ENCODE data around the gene ELF2.

DNA sequence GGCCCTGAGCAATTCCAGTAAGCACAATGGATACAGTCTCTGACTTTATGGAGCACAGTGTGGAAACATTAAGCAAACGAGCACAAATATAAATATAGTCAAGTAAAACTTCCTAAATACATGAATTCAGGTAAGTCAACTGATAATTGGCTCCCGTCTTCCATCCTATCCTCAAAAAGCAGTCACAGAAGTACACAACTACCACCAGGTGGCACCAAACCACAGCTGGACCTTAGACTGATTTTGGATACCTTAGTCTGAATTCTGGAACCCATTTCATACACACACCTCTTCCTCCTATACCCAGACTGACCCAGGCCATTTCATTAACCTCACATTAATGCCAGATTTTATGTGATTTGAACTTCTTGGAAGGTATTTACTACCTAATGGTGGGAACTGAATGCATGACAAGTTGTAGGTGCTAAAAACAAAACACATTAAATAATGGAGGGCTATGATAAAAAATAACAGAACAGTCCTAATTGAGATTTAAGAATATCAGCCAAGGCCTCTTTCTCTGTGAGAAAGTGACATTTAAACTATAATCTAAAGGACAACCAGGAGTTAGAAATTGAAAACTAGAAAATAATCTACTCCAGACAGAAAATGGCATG, 77.5 kb downstream of the ELF2 start:
- TF ChIP-seq, protein P1, sequence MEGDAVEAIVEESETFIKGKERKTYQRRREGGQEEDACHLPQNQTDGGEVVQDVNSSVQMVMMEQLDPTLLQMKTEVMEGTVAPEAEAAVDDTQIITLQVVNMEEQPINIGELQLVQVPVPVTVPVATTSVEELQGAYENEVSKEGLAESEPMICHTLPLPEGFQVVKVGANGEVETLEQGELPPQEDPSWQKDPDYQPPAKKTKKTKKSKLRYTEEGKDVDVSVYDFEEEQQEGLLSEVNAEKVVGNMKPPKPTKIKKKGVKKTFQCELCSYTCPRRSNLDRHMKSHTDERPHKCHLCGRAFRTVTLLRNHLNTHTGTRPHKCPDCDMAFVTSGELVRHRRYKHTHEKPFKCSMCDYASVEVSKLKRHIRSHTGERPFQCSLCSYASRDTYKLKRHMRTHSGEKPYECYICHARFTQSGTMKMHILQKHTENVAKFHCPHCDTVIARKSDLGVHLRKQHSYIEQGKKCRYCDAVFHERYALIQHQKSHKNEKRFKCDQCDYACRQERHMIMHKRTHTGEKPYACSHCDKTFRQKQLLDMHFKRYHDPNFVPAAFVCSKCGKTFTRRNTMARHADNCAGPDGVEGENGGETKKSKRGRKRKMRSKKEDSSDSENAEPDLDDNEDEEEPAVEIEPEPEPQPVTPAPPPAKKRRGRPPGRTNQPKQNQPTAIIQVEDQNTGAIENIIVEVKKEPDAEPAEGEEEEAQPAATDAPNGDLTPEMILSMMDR (IDR thresholded peaks at IDR 0.05; ENCODE audit: extremely low read depth in 1 of 2, insufficient read depth in 1 of 2, low read depth in 1 of 2, low read length in 2 of 2), result peak; percentile 76 to 77
- TF ChIP-seq POLR2AphosphoS5 (IDR thresholded peaks at IDR 0.05; ENCODE audit: insufficient read depth, low read depth, low read length) (no peak), MYC (IDR thresholded peaks at IDR 0.05; ENCODE audit: low read depth, low read length) (no peak), POLR2A (IDR thresholded peaks at IDR 0.05; ENCODE audit: low read depth, low read length) (no peak)
- TF ChIP-seq, protein P2, sequence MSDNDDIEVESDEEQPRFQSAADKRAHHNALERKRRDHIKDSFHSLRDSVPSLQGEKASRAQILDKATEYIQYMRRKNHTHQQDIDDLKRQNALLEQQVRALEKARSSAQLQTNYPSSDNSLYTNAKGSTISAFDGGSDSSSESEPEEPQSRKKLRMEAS (IDR thresholded peaks at IDR 0.05; ENCODE audit: insufficient read depth, insufficient read length), result no peak
